Psoas muscle (tissue), 8 donors: ENCODE data around the gene SH3BP2. TPM values are rescaled to one million over a fixed set of nuclear protein-coding genes. Genes with fewer than 3 reads are reported as not detected.

ENCODE experiments used
- ATAC-seq, 4 donors: fragments of 200-7000 bp; cut with Tn5 transposase; one replicate each; pipeline ENCODE4 v1.9.1; 2020; ENCODE audit warnings: moderate library complexity in 3 of 4, mild to moderate bottlenecking in 2 of 4
- DNase-seq, 2 donors: peaks; one replicate each; pipeline ENCODE4 v3.0.0-alpha.2; 2020
- H3K27ac ChIP-seq: fragments of 200-600 bp; one replicate; pipeline ENCODE4 v1.8.0; 2022
- H3K27me3 ChIP-seq, 3 donors: fragments of 200-600 bp in 1 of 3; one replicate each; pipeline versions ENCODE4 v1.6.1 to v1.8.0; 2013 to 2022; ENCODE audit warnings: low read length in 2 of 3, mild to moderate bottlenecking in 2 of 3, moderate library complexity in 1 of 3; ENCODE audit not compliant: insufficient read depth in 3 of 3
- H3K36me3 ChIP-seq, 2 donors: fragments of 200-600 bp in 1 of 2; one replicate each; pipeline versions ENCODE4 v1.6.1 to v1.8.0; 2013 to 2022; ENCODE audit warnings: low read depth in 1 of 2, mild to moderate bottlenecking in 1 of 2, moderate library complexity in 1 of 2; ENCODE audit not compliant: insufficient read depth in 1 of 2
- H3K4me1 ChIP-seq: fragments of 200-600 bp; one replicate; pipeline ENCODE4 v1.8.0; 2022
- H3K4me3 ChIP-seq: fragments of 200-600 bp; one replicate; pipeline ENCODE4 v1.8.0; 2022; ENCODE audit warnings: mild to moderate bottlenecking
- H3K9me3 ChIP-seq: fragments of 200-600 bp; one replicate; pipeline ENCODE4 v1.8.0; 2022
- WGBS, 3 donors: extraction: QIAGEN DNeasy Blood & Tissue Kit; methylation state at CpG; one replicate each; pipeline versions ENCODE4 v1.1.6 to v1.1.7; 2013; 5-methylcytosine and 5-hydroxymethylcytosine counted together
- intact Hi-C, 2 donors: fragments of 100-400 bp; cut with DNase I; formaldehyde crosslinking; loops; one replicate each; pipeline versions ENCODE4 v1.11.0 to v1.14.2; 2022
- polyA plus RNA-seq, 3 donors: library from polyadenylated mRNA; stranded (reverse); fragments of 200-250 nt; gene quantifications; one replicate each; pipeline ENCODE4 v1.2.3, GENCODE V29; 2013
- total RNA-seq, 4 donors: library from RNA; stranded (reverse); fragmentation: NEBNext Ultra II Directional in 2 of 4; extraction: Animal tissue kit (Norgen Biotek cat#: 25700) in 2 of 4; gene quantifications; one replicate each; pipeline versions ENCODE4 v1.2.1 to v1.2.4, GENCODE V29; 2021 to 2023
- TF ChIP-seq, protein P1 (sequence below): fragments of 200-600 bp; IDR thresholded peaks from one replicate; pipeline ENCODE4 v1.8.0; 2022; ENCODE audit warnings: antibody characterized with exemption
- donor health status: healthy with polysubstance abuse.
- donor health status: DM: no; HTN: no; CAD: no; lungs with moderate emphysema.
- donor health status: Bipolar disorder and iron deficiency.
- donor health status: healthy.
- donor health status: DM: yes; HTN: yes; CAD: no.
- donor health status: DM: no; HTN: no; CAD: no.
- donor health status: DM: no; HTN: no; CAD: no.
- donor health status: DM: yes; HTN: yes; CAD: no.

SH3BP2 gene
- total and polyA plus RNA-seq, 7 donors: 7.1 to 18.1 (median 13.1) TPM

DNA sequence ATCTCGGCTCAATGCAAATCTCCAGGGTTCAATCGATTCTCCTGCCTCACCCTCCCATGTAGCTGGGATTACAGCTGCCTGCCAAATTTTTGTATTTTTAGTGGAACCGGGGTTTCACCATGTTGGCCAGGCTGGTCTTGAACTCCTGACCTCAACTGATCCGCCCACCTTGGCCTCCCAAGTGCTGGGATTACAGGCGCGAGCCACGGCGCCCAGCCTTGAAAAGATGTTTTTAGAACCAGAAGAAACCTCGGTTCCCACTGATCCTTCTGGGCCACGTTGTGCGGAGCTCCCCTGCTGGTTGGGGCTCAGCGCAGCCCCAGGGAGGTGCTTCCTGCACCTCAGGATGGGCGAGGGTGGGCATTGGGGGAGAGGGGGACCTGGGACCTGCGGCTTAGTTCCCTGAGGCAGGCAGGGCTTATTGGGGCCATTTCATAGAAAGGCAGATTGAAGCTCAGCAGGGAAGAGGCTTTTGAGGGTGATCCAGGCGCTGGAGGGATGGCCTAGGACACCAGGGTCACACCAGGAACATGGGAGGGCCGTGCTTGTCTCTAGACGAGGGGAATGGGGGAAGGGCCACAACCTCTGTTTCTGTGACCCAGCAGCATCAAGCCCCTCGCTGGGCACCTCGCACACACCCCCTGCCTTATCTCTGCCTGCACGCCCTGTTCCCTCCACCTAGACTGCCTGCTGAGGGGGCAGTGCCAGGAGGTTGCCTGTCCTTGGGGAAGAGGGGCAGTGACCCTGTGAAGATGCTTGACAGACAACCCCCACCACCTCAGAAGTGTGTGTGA lies 44.4 kb downstream of the SH3BP2 start:
- peaks cover 0 to 33% of the 10 kb centered on the region in 2 donors for H3K36me3 ChIP-seq
- TF ChIP-seq, protein P1, sequence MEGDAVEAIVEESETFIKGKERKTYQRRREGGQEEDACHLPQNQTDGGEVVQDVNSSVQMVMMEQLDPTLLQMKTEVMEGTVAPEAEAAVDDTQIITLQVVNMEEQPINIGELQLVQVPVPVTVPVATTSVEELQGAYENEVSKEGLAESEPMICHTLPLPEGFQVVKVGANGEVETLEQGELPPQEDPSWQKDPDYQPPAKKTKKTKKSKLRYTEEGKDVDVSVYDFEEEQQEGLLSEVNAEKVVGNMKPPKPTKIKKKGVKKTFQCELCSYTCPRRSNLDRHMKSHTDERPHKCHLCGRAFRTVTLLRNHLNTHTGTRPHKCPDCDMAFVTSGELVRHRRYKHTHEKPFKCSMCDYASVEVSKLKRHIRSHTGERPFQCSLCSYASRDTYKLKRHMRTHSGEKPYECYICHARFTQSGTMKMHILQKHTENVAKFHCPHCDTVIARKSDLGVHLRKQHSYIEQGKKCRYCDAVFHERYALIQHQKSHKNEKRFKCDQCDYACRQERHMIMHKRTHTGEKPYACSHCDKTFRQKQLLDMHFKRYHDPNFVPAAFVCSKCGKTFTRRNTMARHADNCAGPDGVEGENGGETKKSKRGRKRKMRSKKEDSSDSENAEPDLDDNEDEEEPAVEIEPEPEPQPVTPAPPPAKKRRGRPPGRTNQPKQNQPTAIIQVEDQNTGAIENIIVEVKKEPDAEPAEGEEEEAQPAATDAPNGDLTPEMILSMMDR: no peak
- intact Hi-C loops: no loop called here
- H3K4me1 ChIP-seq: peaks cover 6% of the 10 kb centered on the region
- WGBS, 3 donors: 61 to 68% (median 64%) methylated on average over 20 of the region's 20 CpGs
- DNase-seq (no peak), ATAC-seq (peak in 2 of 4 donors; percentile 3 to 21)
- H3K27me3 ChIP-seq: no peaks in the 10 kb centered on the region
- H3K9me3 ChIP-seq: no peaks in the 10 kb centered on the region
- H3K4me3 ChIP-seq: peak overlapping the region; percentile 6
- H3K27ac ChIP-seq: peak overlapping the region; percentile 8

DNA sequence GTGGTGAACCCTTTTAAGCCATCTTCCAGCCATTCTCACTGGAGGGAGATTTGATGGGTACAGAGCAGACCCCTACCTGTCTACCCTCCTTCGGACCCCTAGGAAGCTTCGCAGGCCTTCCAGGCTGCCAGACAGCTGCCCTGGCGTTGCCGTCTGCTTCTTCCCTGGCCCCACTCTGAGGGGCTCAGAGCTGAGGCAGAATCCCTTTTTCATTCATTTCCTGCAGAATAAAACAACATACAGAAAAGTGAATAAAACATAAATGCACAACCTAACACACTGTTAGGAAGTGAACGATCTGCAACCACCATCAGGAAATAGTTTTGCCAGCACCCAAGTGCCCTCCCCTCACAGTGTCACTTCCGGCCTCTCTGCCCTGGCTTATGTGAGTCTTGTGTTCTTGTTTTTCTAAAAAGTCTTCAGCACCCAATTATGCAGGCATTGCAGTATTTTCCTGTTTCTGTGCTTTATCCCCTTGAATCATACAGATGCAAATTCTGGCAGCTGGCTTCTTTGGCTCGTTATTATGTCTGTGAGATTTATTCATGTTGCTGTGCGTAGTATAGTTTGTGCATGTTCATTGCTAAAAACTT lies 45.1 kb downstream of the SH3BP2 start:
- 39 to 46% (median 44%) methylated on average over 8 of the region's 8 CpGs for WGBS, 3 donors
- H3K9me3 ChIP-seq: no peaks in the 10 kb centered on the region

DNA sequence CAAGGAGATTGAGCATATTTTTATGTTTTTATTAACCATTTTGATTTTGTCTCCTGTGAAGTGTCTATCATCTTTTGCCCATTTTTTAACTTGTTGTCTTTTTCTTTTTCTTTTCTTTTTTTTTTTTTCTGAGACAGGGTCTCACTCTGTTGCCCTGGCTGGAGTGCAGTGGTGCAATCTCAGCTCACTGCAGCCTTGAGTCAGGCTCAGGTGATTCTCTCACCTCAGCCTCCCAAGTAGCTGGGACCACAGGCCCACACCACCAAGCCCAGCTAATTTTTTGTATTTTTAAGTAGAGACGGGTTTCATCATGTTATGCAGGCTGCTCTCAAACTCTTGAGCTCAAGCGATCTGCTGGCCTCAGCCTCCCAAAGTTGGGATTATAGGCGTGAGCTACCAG lies 46.2 kb downstream of the SH3BP2 start:
- intact Hi-C loops: no loop called here
- Histone ChIP-seq H3K36me3 (peaks cover 0 to 16% of the 10 kb centered on the region in 2 donors), H3K27ac (no peak overlapping the region), H3K4me1 (peaks cover 12% of the 10 kb centered on the region), H3K27me3 (no peaks in the 10 kb centered on the region), H3K9me3 (no peaks in the 10 kb centered on the region), H3K4me3 (no peak overlapping the region)
- TF ChIP-seq, protein P1: no peak
- ATAC-seq (no peak), DNase-seq (no peak)
- WGBS, 3 donors: 95 to 97% (median 95%) methylated on average over 3 of the region's 3 CpGs

More for the DNA sequence above, 45.1 kb downstream of the SH3BP2 start:
- Histone ChIP-seq H3K27ac (no peak overlapping the region), H3K36me3 (peaks cover 0 to 26% of the 10 kb centered on the region in 2 donors), H3K4me1 (peaks cover 12% of the 10 kb centered on the region), H3K27me3 (no peaks in the 10 kb centered on the region), H3K4me3 (peak overlapping the region; percentile 6)
- peak in 2 of 4 donors; percentile 45 to 63 for ATAC-seq
- TF ChIP-seq, protein P1: no peak
- intact Hi-C loops: no loop called here
- DNase-seq: no peak

DNA sequence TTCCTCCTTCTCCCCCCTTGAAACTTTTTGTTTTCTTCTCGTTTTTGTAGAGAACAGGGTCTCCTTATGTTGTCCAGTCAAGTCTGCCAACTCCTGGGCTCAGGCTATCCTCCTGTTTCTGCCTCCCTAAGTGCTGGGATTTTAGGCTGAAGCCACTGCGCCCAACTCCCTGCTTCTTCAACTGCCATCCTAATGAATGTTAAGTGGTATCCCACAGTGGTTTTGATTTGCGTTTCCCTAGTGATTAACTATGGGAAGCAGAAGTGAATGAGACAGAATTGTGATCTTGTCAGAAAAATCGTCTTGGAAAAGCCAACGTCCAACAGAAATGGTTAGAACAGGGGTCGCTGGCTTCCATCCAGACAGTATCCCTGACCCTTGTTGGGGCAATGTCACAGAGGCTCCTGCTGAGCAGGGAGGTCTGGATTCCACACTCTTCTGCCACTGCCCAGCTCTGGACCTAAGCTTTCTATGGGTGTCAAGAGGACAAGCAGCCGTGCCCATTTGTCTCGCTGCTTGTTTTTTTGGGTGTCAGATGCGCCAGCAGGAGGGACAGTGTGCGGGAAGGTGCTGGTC lies 49.9 kb downstream of the SH3BP2 start:
- TF ChIP-seq, protein P1: no peak
- H3K27ac ChIP-seq: peak overlapping the region; percentile 89

More for the DNA sequence above, 49.9 kb downstream of the SH3BP2 start:
- Histone ChIP-seq H3K4me3 (peak overlapping the region; percentile 81), H3K4me1 (peaks cover 36% of the 10 kb centered on the region), H3K27me3 (no peaks in the 10 kb centered on the region), H3K9me3 (no peaks in the 10 kb centered on the region), H3K36me3 (no peaks in the 10 kb centered on the region)
- no peak for DNase-seq
- ATAC-seq: peak in 2 of 4 donors; percentile 11 to 29
- intact Hi-C loops: loop anchor here in 1 of 2 donors (5.0 kb wide), 2 partner anchors 80 to 90 kb away; no protein-coding TSS in a partner anchor
- WGBS, 3 donors: 12 to 16% (median 13%) methylated on average over 10 of the region's 10 CpGs
